ENCODE measurements around the gene CDON. TPM values are rescaled to one million over a fixed set of nuclear protein-coding genes. Genes with fewer than 3 reads are reported as not detected.

The CDON gene
- polyA plus RNA-seq, 2 of the 4 experiments (the other 2 are of a cell fraction) = 1.7 to 5.6 TPM

GRCh38 chr11:125992893-125993292 lies 69.8 kb downstream of the CDON start:
- Histone ChIP-seq H3K4me3 (no peak overlapping the region), H3K4me2 (no peak overlapping the region), H3K27ac (no peak overlapping the region), H3K9me3 (no peaks in the 10 kb centered on the region), H3K4me1 (no peaks in the 10 kb centered on the region)
- WGBS (ENCODE audit: missing lambda C conversion rate) = 90% methylated on average over 7 of the region's 7 CpGs
- FAIRE-seq (no peak), DNase-seq (ENCODE audit: low read depth in 1 of 2, low spot score in 1 of 2) (no peak), ATAC-seq (no peak)
- POLR2A ChIA-PET = no interaction called here
- no peak for TF ChIP-seq CHD4 (IDR thresholded peaks at IDR 0.05; ENCODE audit: borderline replicate concordance)
- TF ChIP-seq CTCF (IDR thresholded peaks at IDR 0.05) = no peak
- TF ChIP-seq ZC3H11A (IDR thresholded peaks at IDR 0.05) = no peak
- TF ChIP-seq MYC (IDR thresholded peaks at IDR 0.05; ENCODE audit: borderline replicate concordance, low read length) = no peak
- TF ChIP-seq RCOR1 (IDR thresholded peaks at IDR 0.05; ENCODE audit: low read depth, low read length) = no peak
- no peak for TF ChIP-seq ZFP36 (IDR thresholded peaks at IDR 0.05; ENCODE audit: borderline replicate concordance, partially characterized antibody)
- no peak for TF ChIP-seq NR3C1 (IDR thresholded peaks at IDR 0.05)
- TF ChIP-seq PHF8 (IDR thresholded peaks at IDR 0.05; ENCODE audit: borderline replicate concordance, low read depth) = no peak
- TF ChIP-seq HEYL (CRISPR knock-in tag; IDR thresholded peaks at IDR 0.05) = no peak
- TF ChIP-seq BCL3 (IDR thresholded peaks at IDR 0.05) = no peak
- TF ChIP-seq EHMT2 (IDR thresholded peaks at IDR 0.05; ENCODE audit: low read depth) = no peak
- TF ChIP-seq CBX8 (IDR thresholded peaks at IDR 0.05) = no peak
- no peak for TF ChIP-seq JUN (IDR thresholded peaks at IDR 0.05)
- TF ChIP-seq POLR2AphosphoS2 (conservative IDR thresholded peaks at IDR 0.05; ENCODE audit: low read length) = no peak
- no peak for TF ChIP-seq HOXA7 (CRISPR knock-in tag; IDR thresholded peaks at IDR 0.05)
- no peak for TF ChIP-seq JUNB (IDR thresholded peaks at IDR 0.05)
- TF ChIP-seq USF2 (IDR thresholded peaks at IDR 0.05) = no peak
- CTCF ChIA-PET = no interaction called here

- DNase-seq (ENCODE audit: low read depth in 1 of 2, low spot score in 1 of 2) (no peak), ATAC-seq (no peak), FAIRE-seq (no peak)
- Histone ChIP-seq H3K27ac (no peak overlapping the region), H3K4me1 (no peaks in the 10 kb centered on the region), H3K4me2 (no peak overlapping the region), H3K4me3 (no peak overlapping the region), H3K9me3 (no peaks in the 10 kb centered on the region)
- WGBS (ENCODE audit: missing lambda C conversion rate) = 69% methylated on average over 3 of the region's 3 CpGs
- ChIA-PET POLR2A (no interaction called here), CTCF (no interaction called here)
- TF ChIP-seq MAX (IDR thresholded peaks at IDR 0.05) (no peak), ZFP36 (IDR thresholded peaks at IDR 0.05; ENCODE audit: borderline replicate concordance, partially characterized antibody) (no peak), FOSL2 (IDR thresholded peaks at IDR 0.05) (no peak), FOSL2 (CRISPR knock-in tag; IDR thresholded peaks at IDR 0.05) (no peak), MYC (IDR thresholded peaks at IDR 0.05; ENCODE audit: borderline replicate concordance, low read length) (no peak), FOSB (CRISPR knock-in tag; IDR thresholded peaks at IDR 0.05) (no peak), ZSCAN20 (CRISPR knock-in tag; IDR thresholded peaks at IDR 0.05) (no peak), KDM1A (IDR thresholded peaks at IDR 0.05; ENCODE audit: low read depth) (no peak), CHD4 (IDR thresholded peaks at IDR 0.05; ENCODE audit: borderline replicate concordance) (no peak), NFE2L2 (conservative IDR thresholded peaks at IDR 0.05; ENCODE audit: low read length) (no peak), ELK1 (IDR thresholded peaks at IDR 0.05; ENCODE audit: low read depth, low read length) (no peak), RFX5 (IDR thresholded peaks at IDR 0.05) (no peak), ESRRA (IDR thresholded peaks at IDR 0.05; ENCODE audit: borderline replicate concordance, low read length) (no peak), HMGXB4 (CRISPR knock-in tag; IDR thresholded peaks at IDR 0.05; ENCODE audit: borderline replicate concordance) (no peak), CHD2 (IDR thresholded peaks at IDR 0.05; ENCODE audit: low read length, partially characterized antibody) (no peak)
These were observed 72.4 kb downstream of the CDON start for GRCh38 chr11:125990244-125990643.
